T1000 (cell line): ENCODE measurements around the gene OR51B4.
"Not testable (repeated sequence)": the region's sequence is repeated elsewhere in the genome, so short reads cannot be mapped to it uniquely, and the experiment has no call there.

Experiments used
- DNase-seq: peaks from one replicate; lab custom pipeline; 2025; ENCODE audit warnings: mixed read lengths; lab: John Stamatoyannopoulos, UW

OR51B4 gene

DNA sequence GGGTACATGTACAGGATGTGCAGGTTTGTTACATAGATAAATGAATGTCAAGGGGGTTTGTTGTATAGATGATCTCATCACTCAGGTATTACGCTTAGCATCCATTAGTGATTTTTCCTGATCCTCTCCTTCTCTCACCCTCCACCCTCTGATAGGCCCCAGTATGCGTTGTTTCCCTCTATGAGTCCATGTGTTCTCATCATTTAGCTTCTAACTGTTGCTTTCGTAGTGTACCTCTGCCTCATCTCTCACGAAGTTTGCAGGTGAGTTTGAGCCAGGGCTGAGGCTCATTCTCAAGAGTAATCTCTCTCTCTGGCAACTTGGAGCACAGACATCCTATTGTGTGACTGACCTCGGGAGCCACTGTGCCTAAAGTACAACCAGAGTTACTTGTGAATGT lies 27.4 kb downstream of the OR51B4 start:
- no peak for DNase-seq

DNA sequence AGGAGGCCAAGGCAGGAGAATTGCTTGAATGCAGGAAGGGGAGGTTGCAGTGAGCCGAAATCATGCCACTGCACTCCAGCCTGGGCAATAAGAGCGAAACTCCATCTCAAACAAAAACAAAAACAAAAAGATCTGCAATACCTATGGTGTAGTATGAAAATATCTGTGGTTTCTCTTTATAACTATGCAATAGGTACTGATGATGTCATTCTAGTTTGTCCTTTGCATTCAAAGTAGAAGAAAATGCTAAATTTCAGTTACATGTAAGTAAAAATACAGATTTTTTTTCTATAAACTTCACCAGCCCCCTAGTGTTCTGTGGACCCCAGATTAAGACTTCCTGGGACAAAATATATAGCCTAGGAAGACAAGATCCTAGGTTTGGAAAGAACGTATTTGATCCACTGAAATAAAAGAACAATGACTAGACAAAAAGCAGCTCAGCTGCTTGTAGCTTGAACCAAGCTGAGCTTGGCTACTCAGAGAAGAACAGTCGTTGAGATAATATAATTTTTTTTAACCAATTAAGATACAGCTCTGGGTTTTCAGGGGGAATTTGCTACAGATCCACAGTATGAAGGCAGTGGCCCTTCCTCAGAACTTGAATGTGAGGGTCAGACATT lies 29.2 kb downstream of the OR51B4 start:
- DNase-seq, result no peak

DNA sequence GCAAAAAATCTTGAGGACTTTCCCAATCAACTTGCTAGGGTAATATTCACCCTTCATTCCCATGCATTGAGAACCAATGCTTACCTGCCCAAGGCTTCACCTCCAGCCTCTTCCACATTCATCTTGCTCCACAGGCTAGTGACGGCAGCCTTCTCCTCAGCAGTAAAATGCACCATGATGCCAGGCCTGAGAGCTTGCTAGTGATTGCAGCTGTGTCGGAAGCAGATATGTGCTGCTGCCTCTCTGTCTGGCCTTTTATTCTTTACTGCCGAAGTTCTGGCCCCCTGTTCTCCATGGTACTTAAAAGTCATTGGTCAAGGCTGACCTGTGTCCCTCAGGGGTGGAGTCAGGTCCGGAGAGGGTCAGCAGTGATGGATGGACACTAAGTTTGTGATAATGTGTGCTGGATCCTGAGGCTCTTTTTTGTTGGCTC lies 32.0 kb downstream of the OR51B4 start, which contains the start of gene HBE1:
Gene HBE1 (minus strand): TSS at position 231 of the 433 bp plus-strand sequence. CDS start 55 bp downstream, at position 176.
- DNase-seq, result no peak

DNA sequence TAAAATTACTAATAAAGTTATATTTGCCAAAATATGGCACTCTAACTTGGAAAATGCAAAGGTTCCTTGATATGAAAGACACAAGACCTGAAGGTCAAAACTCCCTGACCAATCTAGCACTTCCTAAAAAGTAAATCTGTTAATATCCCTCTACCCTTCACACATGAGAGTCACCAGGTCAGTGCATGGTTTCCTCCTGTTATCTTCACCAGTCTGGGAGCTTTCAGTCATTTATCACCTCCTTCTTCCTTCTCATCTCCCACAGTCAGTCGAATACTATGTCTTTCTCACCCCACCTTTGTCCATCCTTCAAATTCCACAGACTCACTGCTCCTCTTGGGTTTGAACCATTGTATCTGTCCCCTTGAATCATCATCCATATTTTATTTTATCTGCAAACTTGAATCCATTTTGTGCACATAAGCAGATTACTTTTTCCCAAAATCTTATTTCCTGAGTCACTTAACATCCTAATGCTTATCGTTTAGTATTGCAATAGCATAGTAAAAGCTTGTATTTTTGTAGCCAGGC lies 34.6 kb downstream of the OR51B4 start:
- DNase-seq, result no peak

DNA sequence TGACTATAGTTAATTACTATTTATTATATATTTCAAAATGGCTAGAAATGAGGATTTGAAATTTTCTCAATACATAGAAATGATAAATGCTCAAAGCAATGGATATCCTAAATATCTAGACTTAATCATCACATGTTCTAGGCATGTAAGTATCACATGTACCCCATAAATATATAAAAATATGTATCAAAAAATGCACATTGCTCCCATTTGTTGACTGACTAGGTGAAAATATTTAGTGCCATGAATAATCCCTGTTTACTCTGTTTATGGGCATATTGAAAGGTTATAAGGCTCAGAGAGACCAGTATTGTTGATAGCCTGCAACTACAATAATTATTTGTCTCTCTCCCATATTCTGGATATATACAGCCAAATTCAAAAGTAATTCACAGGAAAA lies 35.1 kb downstream of the OR51B4 start:
- no peak for DNase-seq

DNA sequence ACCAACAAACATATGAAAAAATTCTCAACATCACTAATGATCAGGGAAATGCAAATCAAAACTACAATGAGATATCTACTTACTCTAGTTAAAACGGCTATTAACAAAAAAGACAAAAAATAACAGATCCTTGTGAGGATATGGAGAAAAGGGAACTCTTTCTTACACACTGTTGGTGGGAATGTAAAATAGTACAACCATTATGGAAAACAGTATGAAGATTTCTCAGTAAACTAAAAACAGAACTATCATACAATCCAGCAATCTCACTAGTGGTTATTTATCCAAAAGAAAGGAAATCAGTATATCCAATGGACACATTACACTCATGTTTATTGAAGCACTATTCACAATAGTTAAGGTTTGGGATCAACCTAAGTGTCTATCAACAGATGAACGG lies 35.9 kb downstream of the OR51B4 start:
- DNase-seq, result no peak

GRCh38 chr11:5258543-5259262 lies 43.0 kb downstream of the OR51B4 start:
- no peak for DNase-seq

DNA sequence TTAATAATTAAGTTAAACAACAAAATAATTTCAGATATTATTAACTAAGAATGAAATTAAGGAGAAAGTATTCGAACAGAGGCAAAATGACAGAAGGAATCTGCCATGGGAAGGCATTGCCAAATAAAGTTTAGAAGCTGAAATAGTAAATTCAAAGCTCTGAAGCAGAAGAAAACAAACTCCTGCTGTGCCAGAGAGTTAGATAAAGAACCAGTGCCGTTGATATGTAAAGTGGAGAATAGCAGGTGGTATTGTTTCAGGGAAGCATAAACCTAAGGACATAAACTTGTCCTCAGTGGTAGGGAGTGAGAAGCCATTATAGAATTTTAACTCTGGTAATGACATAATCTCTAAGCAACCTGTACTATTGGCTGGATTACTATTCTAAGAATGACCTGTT lies 44.5 kb downstream of the OR51B4 start:
- DNase-seq, result no peak

- not testable (repeated sequence) for DNase-seq
These were observed 46.9 kb downstream of the OR51B4 start, which contains the start of gene HBG2 for GRCh38 chr11:5254646-5255413. Gene HBG2, minus strand, starts transcription at chr11:5254781. Its CDS starts 53 bp downstream, at chr11:5254728.

DNA sequence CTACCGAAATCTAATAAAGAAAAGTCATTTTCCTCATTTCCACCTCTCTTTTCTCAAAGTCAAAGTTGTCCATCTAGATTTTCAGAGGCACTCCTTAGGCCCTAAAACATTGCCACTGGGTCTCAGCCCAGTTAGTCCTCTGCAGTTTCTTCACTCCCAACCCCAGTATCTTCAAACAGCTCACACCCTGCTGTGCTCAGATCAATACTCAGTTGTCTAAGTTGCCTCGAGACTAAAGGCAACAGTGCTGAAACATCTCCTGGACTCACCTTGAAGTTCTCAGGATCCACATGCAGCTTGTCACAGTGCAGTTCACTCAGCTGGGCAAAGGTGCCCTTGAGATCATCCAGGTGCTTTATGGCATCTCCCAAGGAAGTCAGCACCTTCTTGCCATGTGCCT lies 47.7 kb downstream of the OR51B4 start:
- DNase-seq, result not testable (repeated sequence)

DNA sequence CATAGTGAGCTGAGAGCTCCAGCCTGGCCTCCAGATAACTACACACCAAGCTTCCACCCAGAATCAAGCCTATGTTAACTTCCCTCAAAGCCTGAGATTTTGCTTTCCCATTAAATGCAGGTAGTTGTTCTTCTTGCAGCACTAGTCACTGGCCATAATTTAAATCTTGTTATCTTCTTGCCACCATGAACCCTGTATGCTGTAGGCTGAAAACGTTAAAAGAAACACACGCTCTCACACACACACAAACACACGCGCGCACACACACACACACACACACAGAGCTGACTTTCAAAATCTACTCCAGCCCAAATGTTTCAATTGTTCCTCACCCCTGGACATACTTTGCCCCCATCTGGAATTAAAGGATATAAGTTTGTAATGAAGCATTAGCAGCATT lies 48.3 kb downstream of the OR51B4 start:
- DNase-seq, result not testable (repeated sequence)

DNA sequence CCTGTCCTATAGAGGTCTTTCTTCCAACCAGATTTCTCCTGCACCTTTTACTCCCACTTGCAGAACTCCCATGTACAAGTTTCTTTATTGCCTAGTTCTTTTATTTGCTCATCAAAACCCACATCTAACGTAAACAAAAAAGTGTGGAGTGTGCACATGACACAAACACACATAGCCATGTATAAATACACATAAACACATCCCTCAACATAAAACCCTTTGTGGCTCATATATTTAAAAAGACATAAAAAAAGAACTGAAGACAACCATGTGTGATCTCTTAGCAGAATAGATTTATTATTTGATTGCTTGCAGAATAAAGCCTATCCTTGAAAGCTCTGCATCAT lies 48.9 kb downstream of the OR51B4 start:
- no peak for DNase-seq

DNA sequence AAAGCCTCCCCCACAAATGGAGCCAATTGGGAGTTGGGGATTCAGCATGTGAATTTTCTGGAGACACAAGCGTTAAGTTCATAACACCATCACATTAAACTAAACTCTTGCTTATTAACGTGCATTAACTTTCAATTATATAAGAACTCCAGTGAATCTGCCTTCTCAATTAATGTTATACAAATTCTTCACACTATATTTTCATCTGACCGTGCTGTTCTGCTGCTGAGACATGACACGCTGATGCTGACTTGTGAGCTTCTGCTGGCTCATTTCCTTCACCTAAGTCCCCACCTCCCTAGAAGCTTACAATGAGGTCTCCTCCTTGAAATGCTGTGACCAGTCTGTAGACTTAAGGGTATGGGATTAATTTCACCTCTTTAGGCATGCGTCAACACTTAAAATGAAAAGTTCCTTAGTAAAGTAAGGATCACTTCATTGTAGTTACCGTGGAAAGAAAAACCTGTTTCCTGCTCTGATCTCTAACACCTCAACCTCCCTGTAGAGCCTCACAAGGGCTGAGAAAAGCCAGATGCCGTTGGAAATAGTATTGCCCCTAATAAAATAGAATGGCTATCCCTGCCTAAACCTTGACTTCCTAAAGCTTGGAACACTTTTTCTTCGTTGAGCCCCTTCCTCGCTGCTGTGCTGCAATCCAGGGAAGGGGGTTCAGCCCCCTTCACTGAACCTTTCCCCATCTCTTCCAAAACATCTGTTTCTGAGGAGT lies 49.4 kb downstream of the OR51B4 start:
- no peak for DNase-seq

DNA sequence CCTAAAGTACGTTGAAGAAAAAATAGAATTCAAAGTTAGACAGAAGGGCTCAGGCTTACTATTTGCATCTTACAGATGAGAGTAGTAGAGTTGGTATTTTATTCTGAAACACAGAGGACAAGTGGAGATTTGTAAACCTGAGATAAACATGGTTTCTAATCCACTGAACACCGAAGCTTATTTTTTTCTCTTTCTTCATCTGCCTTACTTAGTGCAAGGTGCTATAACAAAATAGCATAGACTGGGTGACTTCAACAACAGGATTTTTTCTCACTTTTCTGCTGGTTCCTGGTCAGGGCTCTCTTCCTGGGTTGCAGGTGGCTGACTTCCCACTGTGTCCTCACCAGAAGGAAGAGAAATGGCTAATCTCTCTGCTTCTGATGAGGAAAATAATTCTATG lies 50.0 kb downstream of the OR51B4 start:
- DNase-seq, result no peak
